Measurements from ENCODE around the gene GABRG1. TPM values are rescaled to one million over a fixed set of nuclear protein-coding genes. Genes with fewer than 3 reads are reported as not detected.

GABRG1 gene
- total RNA-seq, 5 donors from 2014 or later (not counting 1 experiment from before 2014, with no cell fraction given), result not detected

DNA sequence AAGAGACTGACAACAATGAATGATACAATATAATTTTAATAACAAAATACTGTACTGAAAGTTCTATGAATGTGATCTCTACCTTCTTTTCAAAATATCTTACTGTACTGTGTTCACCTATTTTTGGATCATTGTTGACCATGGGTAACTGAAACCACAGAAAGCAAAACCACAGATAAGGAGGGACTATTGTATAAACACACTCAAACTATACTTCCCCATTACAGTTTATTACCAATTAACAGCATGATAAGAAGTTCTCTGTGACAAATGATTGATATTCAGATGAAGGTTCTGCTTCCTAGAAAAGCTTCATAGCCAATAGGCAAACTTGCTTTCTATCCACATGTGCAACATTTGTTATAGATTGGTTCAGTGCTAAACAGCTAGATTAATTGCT is 50.1 kb downstream of the GABRG1 start:
- ATAC-seq (replicated peaks in 1 of 4), result no peak
- Histone ChIP-seq H3K4me3 (ENCODE audit: control insufficient read depth in 1 of 2, extremely low read depth in 1 of 2, low read length in 1 of 2) (no peak overlapping the region), H3K27me3 (replicated peaks in 1 of 2; ENCODE audit: control insufficient read depth in 2 of 2, extremely low read depth in 1 of 2, insufficient read depth in 2 of 2, low read length in 1 of 2) (no peaks in the 10 kb centered on the region), H3K4me1 (ENCODE audit: control insufficient read depth in 1 of 2, extremely low read depth in 1 of 2, insufficient read depth in 2 of 2, low read length in 2 of 2) (no peaks in the 10 kb centered on the region), H3K27ac (ENCODE audit: low read length) (no peak overlapping the region), H3K36me3 (ENCODE audit: control insufficient read depth in 2 of 2, extremely low read depth in 1 of 2, insufficient read depth in 1 of 2, low read length in 1 of 2) (no peaks in the 10 kb centered on the region), H3K9me3 (no peaks in the 10 kb centered on the region)
- no peaks in the 10 kb centered on the region for H3K27me3 Mint-ChIP-seq
- H3K4me1 Mint-ChIP-seq, result no peaks in the 10 kb centered on the region
- H3K27ac Mint-ChIP-seq, result no peak overlapping the region
- H3K36me3 Mint-ChIP-seq, result no peaks in the 10 kb centered on the region
- H3K9me3 Mint-ChIP-seq, result peaks cover 0 to 7% (median 6%) of the 10 kb centered on the region in 3 donors
- no peak overlapping the region for H3K4me3 Mint-ChIP-seq
- DNase-seq, result no peak
- ChIA-PET CTCF (no interaction called here), POLR2A (no interaction called here)

DNA sequence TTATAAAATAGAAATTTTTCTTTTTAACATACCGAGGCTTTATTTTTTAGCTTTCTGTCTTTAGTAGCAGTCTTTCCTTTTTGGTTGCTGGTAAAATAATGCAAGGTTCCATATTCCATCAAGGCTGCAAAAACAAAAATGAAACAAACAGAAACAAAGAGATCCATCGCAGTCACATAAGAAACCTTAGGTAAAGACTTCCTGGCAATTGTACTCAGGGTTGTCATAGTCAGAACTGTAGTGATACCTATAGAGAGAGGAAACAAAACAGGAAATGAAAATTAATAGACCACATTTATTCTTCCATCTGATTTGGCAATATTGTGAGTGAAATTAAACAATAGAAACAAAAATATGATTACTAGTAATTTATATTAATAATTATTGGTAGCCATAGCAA is 72.5 kb downstream of the GABRG1 start:
- no peaks in the 10 kb centered on the region for H3K36me3 Mint-ChIP-seq
- ATAC-seq (replicated peaks in 1 of 4) (no peak), DNase-seq (no peak)
- H3K4me1 ChIP-seq (ENCODE audit: control insufficient read depth in 1 of 2, extremely low read depth in 1 of 2, insufficient read depth in 2 of 2, low read length in 2 of 2), result no peaks in the 10 kb centered on the region
- H3K9me3 Mint-ChIP-seq, result peaks cover 5 to 31% (median 18%) of the 10 kb centered on the region in 3 donors
- no peaks in the 10 kb centered on the region for H3K4me1 Mint-ChIP-seq
- ChIA-PET CTCF (no interaction called here), POLR2A (no interaction called here)
- no peak overlapping the region for H3K4me3 Mint-ChIP-seq
- H3K27ac Mint-ChIP-seq, result no peak overlapping the region
- WGBS (ENCODE audit: insufficient coverage), result no CpG with 5 or more reads among the region's 2 CpGs
- H3K4me3 ChIP-seq (ENCODE audit: control insufficient read depth in 1 of 2, extremely low read depth in 1 of 2, low read length in 1 of 2), result no peak overlapping the region
- H3K9me3 ChIP-seq, result no peaks in the 10 kb centered on the region
- no peaks in the 10 kb centered on the region for H3K27me3 Mint-ChIP-seq
- no peaks in the 10 kb centered on the region for H3K36me3 ChIP-seq (ENCODE audit: control insufficient read depth in 2 of 2, extremely low read depth in 1 of 2, insufficient read depth in 1 of 2, low read length in 1 of 2)
- H3K27me3 ChIP-seq (replicated peaks in 1 of 2; ENCODE audit: control insufficient read depth in 2 of 2, extremely low read depth in 1 of 2, insufficient read depth in 2 of 2, low read length in 1 of 2), result no peaks in the 10 kb centered on the region
- no peak overlapping the region for H3K27ac ChIP-seq (ENCODE audit: low read length)

DNA sequence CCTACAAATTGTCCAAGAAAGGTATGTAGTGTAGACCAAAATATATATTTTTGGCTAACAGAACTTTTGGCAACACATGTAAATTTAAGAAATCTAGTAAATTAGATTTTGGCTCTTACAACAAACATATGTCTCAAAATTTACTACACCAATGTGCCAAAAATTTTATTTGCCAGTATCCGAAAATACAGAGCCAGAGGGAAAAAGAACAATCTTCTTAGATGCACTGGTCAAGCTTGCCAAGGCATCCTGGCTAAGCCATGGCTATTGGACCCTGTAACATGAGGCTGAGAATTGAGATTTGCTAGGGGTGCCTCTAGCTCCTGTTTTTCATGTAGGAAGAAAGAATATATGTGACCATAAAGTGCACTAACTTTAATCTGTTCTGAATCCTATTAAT is 91.8 kb downstream of the GABRG1 start:
- Mint-ChIP-seq H3K4me3 (no peak overlapping the region), H3K27ac (no peak overlapping the region), H3K36me3 (no peaks in the 10 kb centered on the region), H3K9me3 (peaks cover 22 to 24% (median 22%) of the 10 kb centered on the region in 3 donors), H3K4me1 (no peaks in the 10 kb centered on the region), H3K27me3 (no peaks in the 10 kb centered on the region)
- no peaks in the 10 kb centered on the region for H3K27me3 ChIP-seq (replicated peaks in 1 of 2; ENCODE audit: control insufficient read depth in 2 of 2, extremely low read depth in 1 of 2, insufficient read depth in 2 of 2, low read length in 1 of 2)
- H3K4me1 ChIP-seq (ENCODE audit: control insufficient read depth in 1 of 2, extremely low read depth in 1 of 2, insufficient read depth in 2 of 2, low read length in 2 of 2), result no peaks in the 10 kb centered on the region
- CTCF ChIA-PET, result no interaction called here
- no peak for DNase-seq
- no peak overlapping the region for H3K27ac ChIP-seq (ENCODE audit: low read length)
- no CpG with 5 or more reads among the region's 1 CpG for WGBS (ENCODE audit: insufficient coverage)
- ATAC-seq (replicated peaks in 1 of 4), result no peak
- POLR2A ChIA-PET, result no interaction called here
- H3K36me3 ChIP-seq (ENCODE audit: control insufficient read depth in 2 of 2, extremely low read depth in 1 of 2, insufficient read depth in 1 of 2, low read length in 1 of 2), result no peaks in the 10 kb centered on the region
- H3K9me3 ChIP-seq, result no peaks in the 10 kb centered on the region
- H3K4me3 ChIP-seq (ENCODE audit: control insufficient read depth in 1 of 2, extremely low read depth in 1 of 2, low read length in 1 of 2), result no peak overlapping the region

DNA sequence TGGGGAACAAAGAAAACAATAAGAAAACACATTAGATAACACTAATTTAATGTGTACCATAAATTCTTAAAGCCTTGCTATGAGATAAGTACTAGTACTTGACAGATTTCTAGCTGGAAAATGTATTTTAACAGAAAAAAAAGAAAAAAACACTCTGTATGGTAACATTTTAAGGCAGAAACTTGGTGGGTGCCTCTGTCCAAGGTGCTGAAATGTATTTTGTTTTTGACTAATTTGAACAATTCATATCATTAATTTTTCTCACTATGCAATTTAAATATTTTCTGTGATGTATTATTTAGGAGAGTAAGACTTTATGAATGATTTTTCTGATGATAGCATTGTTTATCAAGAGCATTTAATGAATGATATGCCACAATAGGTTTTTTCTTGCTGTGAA is 107.5 kb downstream of the GABRG1 start:
- ATAC-seq (replicated peaks in 1 of 4), result no peak
- CTCF ChIA-PET, result no interaction called here
- no peaks in the 10 kb centered on the region for H3K36me3 Mint-ChIP-seq

DNA sequence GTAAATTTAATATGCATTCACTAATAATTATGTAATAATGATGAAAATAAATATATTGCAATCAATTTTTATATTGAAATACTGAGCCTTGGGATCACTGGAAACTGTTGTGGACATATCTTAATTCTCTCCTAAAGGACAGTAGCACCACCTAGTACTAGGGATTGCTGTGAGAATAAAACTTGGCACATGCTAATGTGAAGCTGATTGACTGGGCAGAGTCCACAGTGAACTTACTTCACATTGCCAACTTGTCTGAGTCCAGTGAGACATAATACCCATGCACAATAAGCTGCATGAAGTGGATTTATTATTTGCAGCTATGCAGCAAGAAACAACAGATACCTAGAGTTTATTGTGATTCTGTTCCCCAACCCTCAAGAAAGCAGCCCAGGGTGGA is 131.1 kb downstream of the GABRG1 start:
- no peak overlapping the region for H3K27ac ChIP-seq (ENCODE audit: low read length)
- H3K4me3 ChIP-seq (ENCODE audit: control insufficient read depth in 1 of 2, extremely low read depth in 1 of 2, low read length in 1 of 2), result no peak overlapping the region

More for the DNA sequence above, 107.5 kb downstream of the GABRG1 start:
- Histone ChIP-seq H3K4me3 (ENCODE audit: control insufficient read depth in 1 of 2, extremely low read depth in 1 of 2, low read length in 1 of 2) (no peak overlapping the region), H3K9me3 (peaks cover 2% of the 10 kb centered on the region), H3K36me3 (ENCODE audit: control insufficient read depth in 2 of 2, extremely low read depth in 1 of 2, insufficient read depth in 1 of 2, low read length in 1 of 2) (no peaks in the 10 kb centered on the region), H3K4me1 (ENCODE audit: control insufficient read depth in 1 of 2, extremely low read depth in 1 of 2, insufficient read depth in 2 of 2, low read length in 2 of 2) (no peaks in the 10 kb centered on the region), H3K27me3 (replicated peaks in 1 of 2; ENCODE audit: control insufficient read depth in 2 of 2, extremely low read depth in 1 of 2, insufficient read depth in 2 of 2, low read length in 1 of 2) (no peaks in the 10 kb centered on the region), H3K27ac (ENCODE audit: low read length) (no peak overlapping the region)
- POLR2A ChIA-PET, result no interaction called here
- Mint-ChIP-seq H3K4me3 (no peak overlapping the region), H3K4me1 (no peaks in the 10 kb centered on the region), H3K27ac (no peak overlapping the region), H3K9me3 (peaks cover 9 to 26% (median 11%) of the 10 kb centered on the region in 3 donors), H3K27me3 (no peaks in the 10 kb centered on the region)
- no peak for DNase-seq

DNA sequence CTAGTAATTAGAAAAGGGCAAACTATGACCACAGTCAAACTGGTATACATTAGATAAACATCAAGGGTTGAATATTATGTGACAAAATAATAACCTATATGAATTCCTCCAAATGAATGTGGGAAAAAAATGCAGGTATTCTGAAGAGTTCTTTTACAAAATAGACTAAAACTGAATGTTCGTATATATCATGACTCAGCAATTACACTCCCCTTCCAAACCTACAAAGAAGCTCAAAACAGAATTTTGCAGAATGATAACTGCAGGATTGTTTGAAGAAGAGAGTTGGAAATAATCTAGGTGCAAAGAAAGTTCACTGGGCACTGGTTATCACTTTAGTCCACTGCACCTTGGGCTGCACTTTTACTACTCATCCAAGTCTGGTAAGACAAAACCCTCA is 134.1 kb downstream of the GABRG1 start:
- ChIA-PET CTCF (no interaction called here), POLR2A (no interaction called here)
- H3K4me1 Mint-ChIP-seq, result no peaks in the 10 kb centered on the region
- Histone ChIP-seq H3K4me3 (ENCODE audit: control insufficient read depth in 1 of 2, extremely low read depth in 1 of 2, low read length in 1 of 2) (no peak overlapping the region), H3K27me3 (replicated peaks in 1 of 2; ENCODE audit: control insufficient read depth in 2 of 2, extremely low read depth in 1 of 2, insufficient read depth in 2 of 2, low read length in 1 of 2) (no peaks in the 10 kb centered on the region), H3K36me3 (ENCODE audit: control insufficient read depth in 2 of 2, extremely low read depth in 1 of 2, insufficient read depth in 1 of 2, low read length in 1 of 2) (no peaks in the 10 kb centered on the region), H3K27ac (ENCODE audit: low read length) (no peak overlapping the region), H3K9me3 (no peaks in the 10 kb centered on the region), H3K4me1 (ENCODE audit: control insufficient read depth in 1 of 2, extremely low read depth in 1 of 2, insufficient read depth in 2 of 2, low read length in 2 of 2) (no peaks in the 10 kb centered on the region)
- DNase-seq (no peak), ATAC-seq (replicated peaks in 1 of 4) (no peak)
- peaks cover 13 to 20% (median 19%) of the 10 kb centered on the region in 3 donors for H3K9me3 Mint-ChIP-seq
- no peaks in the 10 kb centered on the region for H3K27me3 Mint-ChIP-seq
- H3K27ac Mint-ChIP-seq, result no peak overlapping the region
- H3K4me3 Mint-ChIP-seq, result no peak overlapping the region
- no peaks in the 10 kb centered on the region for H3K36me3 Mint-ChIP-seq
- no CpG with 5 or more reads among the region's 1 CpG for WGBS (ENCODE audit: insufficient coverage)

More for the DNA sequence above, 131.1 kb downstream of the GABRG1 start:
- Histone ChIP-seq H3K27me3 (replicated peaks in 1 of 2; ENCODE audit: control insufficient read depth in 2 of 2, extremely low read depth in 1 of 2, insufficient read depth in 2 of 2, low read length in 1 of 2) (no peaks in the 10 kb centered on the region), H3K36me3 (ENCODE audit: control insufficient read depth in 2 of 2, extremely low read depth in 1 of 2, insufficient read depth in 1 of 2, low read length in 1 of 2) (no peaks in the 10 kb centered on the region), H3K4me1 (ENCODE audit: control insufficient read depth in 1 of 2, extremely low read depth in 1 of 2, insufficient read depth in 2 of 2, low read length in 2 of 2) (no peaks in the 10 kb centered on the region), H3K9me3 (no peaks in the 10 kb centered on the region)
- no peaks in the 10 kb centered on the region for H3K4me1 Mint-ChIP-seq
- ATAC-seq (replicated peaks in 1 of 4) (no peak), DNase-seq (no peak)
- no peak overlapping the region for H3K4me3 Mint-ChIP-seq
- ChIA-PET CTCF (interaction anchor here in 1 of 2 donors (0.5 kb wide), 1 partner anchor 26 kb away, joined by 4 read pairs; no protein-coding TSS in a partner anchor), POLR2A (no interaction called here)
- no peaks in the 10 kb centered on the region for H3K36me3 Mint-ChIP-seq
- no peak overlapping the region for H3K27ac Mint-ChIP-seq
- no peaks in the 10 kb centered on the region for H3K27me3 Mint-ChIP-seq
- H3K9me3 Mint-ChIP-seq, result peaks cover 11 to 25% (median 13%) of the 10 kb centered on the region in 3 donors

DNA sequence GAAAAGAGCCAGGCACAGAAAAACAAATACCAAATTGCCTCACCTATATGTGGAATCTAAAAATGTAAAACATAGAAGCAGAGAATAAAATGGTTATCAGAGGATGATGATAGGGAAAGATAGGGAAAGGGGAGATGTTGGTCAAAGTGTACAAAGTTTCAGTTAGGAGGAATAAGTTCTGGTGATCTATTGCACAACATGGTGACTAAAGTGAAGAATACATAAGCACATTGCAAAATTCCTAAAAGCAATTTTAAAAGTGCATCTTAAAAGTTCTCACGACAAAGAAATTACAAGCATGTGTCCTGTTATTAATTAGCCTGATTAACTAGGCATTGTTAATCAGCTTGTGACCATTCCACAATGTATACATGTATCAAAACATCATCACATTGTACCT is 136.0 kb downstream of the GABRG1 start:
- CTCF ChIA-PET, result no interaction called here
- Histone ChIP-seq H3K27me3 (replicated peaks in 1 of 2; ENCODE audit: control insufficient read depth in 2 of 2, extremely low read depth in 1 of 2, insufficient read depth in 2 of 2, low read length in 1 of 2) (no peaks in the 10 kb centered on the region), H3K27ac (ENCODE audit: low read length) (no peak overlapping the region), H3K4me1 (ENCODE audit: control insufficient read depth in 1 of 2, extremely low read depth in 1 of 2, insufficient read depth in 2 of 2, low read length in 2 of 2) (no peaks in the 10 kb centered on the region), H3K9me3 (no peaks in the 10 kb centered on the region), H3K4me3 (ENCODE audit: control insufficient read depth in 1 of 2, extremely low read depth in 1 of 2, low read length in 1 of 2) (no peak overlapping the region), H3K36me3 (ENCODE audit: control insufficient read depth in 2 of 2, extremely low read depth in 1 of 2, insufficient read depth in 1 of 2, low read length in 1 of 2) (no peaks in the 10 kb centered on the region)
- H3K36me3 Mint-ChIP-seq, result no peaks in the 10 kb centered on the region
- POLR2A ChIA-PET, result no interaction called here
- no peak overlapping the region for H3K27ac Mint-ChIP-seq
- ATAC-seq (replicated peaks in 1 of 4), result no peak
- no peak overlapping the region for H3K4me3 Mint-ChIP-seq
- DNase-seq, result no peak
- no peaks in the 10 kb centered on the region for H3K4me1 Mint-ChIP-seq
- H3K9me3 Mint-ChIP-seq, result peaks cover 16 to 20% (median 19%) of the 10 kb centered on the region in 3 donors
- WGBS (ENCODE audit: insufficient coverage), result no CpG with 5 or more reads among the region's 1 CpG
- H3K27me3 Mint-ChIP-seq, result no peaks in the 10 kb centered on the region
